OCI-LY1 (cell line): Measurements from ENCODE around the gene ANKRD27.

ENCODE experiments used
- CTCF ChIP-seq: fragments of 200-600 bp; sonication (generic), shearing (Covaris generic); IDR thresholded peaks from 2 replicates; pipeline ENCODE4 v1.5.1; 2017; ENCODE audit warnings: mild to moderate bottlenecking, antibody characterized with exemption, low read length, moderate library complexity, mixed read lengths
- EZH2 ChIP-seq: fragments of 200-600 bp; sonication (generic), shearing (Covaris generic); IDR thresholded peaks from 2 replicates; pipeline ENCODE4 v1.8.0; 2017; ENCODE audit warnings: borderline replicate concordance, mixed run types, mild to moderate bottlenecking, antibody characterized with exemption, low read length, moderate library complexity, mixed read lengths

- TF ChIP-seq CTCF (no peak), EZH2 (no peak)
Observed at GRCh38 chr19:32558607-32559228, 116.3 kb downstream of the ANKRD27 start.
